Type B pancreatic cell (in vitro differentiated cells): ENCODE results near the gene TBKBP1. TPM values are rescaled to one million over a fixed set of nuclear protein-coding genes. Genes with fewer than 3 reads are reported as not detected.

Experiments
- DNase-seq: peaks from one replicate; pipeline ENCODE4 v3.0.0; 2021; ENCODE audit warnings: mixed read lengths; ENCODE audit not compliant: unreplicated experiment; ENCODE audit errors: extremely low spot score
- H3K27ac Mint-ChIP-seq: 2 replicates; pipeline ENCODE4 v1.8.0; 2021; ENCODE audit warnings: mild to moderate bottlenecking, mixed read lengths
- H3K27me3 Mint-ChIP-seq: 2 replicates; pipeline ENCODE4 v1.8.0; 2021; ENCODE audit warnings: mixed read lengths
- H3K36me3 Mint-ChIP-seq: 2 replicates; pipeline ENCODE4 v1.8.0; 2021; ENCODE audit warnings: mixed read lengths
- H3K4me1 Mint-ChIP-seq: one replicate; pipeline ENCODE4 v1.8.0; 2021; ENCODE audit warnings: mixed read lengths; ENCODE audit not compliant: unreplicated experiment
- H3K4me3 Mint-ChIP-seq: 2 replicates; pipeline ENCODE4 v1.8.0; 2021; ENCODE audit warnings: mild to moderate bottlenecking, mixed read lengths
- H3K9me3 Mint-ChIP-seq: 2 replicates; pipeline ENCODE4 v1.8.0; 2021; ENCODE audit warnings: mixed read lengths
- total RNA-seq: library from RNA; stranded (reverse); gene quantifications from 2 replicates; pipeline ENCODE4 v1.2.1, GENCODE V29; 2021; ENCODE audit warnings: low replicate concordance
- TF ChIP-seq, protein P1 (sequence below): fragments of 200-600 bp; sonication (generic); conservative IDR thresholded peaks from 2 replicates; pipeline ENCODE4 v1.5.0; 2021; ENCODE audit warnings: antibody characterized with exemption, mild to moderate bottlenecking

The TBKBP1 gene
- total RNA-seq, 1 donor from 2014 or later, result 19.7 TPM

DNA sequence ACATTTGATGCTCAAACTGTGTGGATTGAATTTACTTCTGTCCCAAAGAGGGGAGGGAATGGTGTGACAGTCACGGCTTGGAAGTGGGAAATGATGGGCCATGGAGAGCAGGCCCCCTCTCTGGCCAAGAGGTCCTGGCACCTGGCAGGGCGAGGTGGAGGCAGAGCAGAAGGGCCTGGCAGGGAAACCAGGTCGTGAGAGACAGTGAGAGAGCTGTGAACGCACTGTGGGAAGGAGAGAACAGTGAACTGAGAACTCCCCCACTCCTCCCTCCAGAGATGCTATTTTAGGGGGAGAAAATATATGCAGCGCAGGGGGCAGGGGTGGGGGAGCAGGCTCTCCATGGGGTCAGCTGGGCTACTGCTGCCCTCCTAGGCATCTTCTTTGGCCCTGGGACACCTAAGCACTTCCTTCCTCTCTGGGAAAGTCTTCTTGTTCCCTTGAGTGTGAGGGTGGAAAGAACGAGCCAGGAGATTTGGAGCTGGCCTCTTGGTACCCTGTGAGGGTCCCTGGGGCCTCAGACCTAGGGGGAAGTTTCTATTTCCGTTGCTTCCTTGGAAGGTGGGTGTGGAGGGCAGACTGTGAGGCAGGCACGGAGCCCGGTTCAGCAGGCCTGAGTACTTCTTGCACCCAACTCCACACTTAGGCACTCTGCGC lies 21.8 kb downstream of the TBKBP1 start:
- H3K4me1 Mint-ChIP-seq, result peaks cover 12% of the 10 kb centered on the region
- no peaks in the 10 kb centered on the region for H3K36me3 Mint-ChIP-seq
- H3K4me3 Mint-ChIP-seq, result no peak overlapping the region
- no peaks in the 10 kb centered on the region for H3K9me3 Mint-ChIP-seq
- no peak for DNase-seq
- peaks cover 80% of the 10 kb centered on the region for H3K27me3 Mint-ChIP-seq
- no peak overlapping the region for H3K27ac Mint-ChIP-seq
- TF ChIP-seq, protein P1, sequence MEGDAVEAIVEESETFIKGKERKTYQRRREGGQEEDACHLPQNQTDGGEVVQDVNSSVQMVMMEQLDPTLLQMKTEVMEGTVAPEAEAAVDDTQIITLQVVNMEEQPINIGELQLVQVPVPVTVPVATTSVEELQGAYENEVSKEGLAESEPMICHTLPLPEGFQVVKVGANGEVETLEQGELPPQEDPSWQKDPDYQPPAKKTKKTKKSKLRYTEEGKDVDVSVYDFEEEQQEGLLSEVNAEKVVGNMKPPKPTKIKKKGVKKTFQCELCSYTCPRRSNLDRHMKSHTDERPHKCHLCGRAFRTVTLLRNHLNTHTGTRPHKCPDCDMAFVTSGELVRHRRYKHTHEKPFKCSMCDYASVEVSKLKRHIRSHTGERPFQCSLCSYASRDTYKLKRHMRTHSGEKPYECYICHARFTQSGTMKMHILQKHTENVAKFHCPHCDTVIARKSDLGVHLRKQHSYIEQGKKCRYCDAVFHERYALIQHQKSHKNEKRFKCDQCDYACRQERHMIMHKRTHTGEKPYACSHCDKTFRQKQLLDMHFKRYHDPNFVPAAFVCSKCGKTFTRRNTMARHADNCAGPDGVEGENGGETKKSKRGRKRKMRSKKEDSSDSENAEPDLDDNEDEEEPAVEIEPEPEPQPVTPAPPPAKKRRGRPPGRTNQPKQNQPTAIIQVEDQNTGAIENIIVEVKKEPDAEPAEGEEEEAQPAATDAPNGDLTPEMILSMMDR, result no peak

DNA sequence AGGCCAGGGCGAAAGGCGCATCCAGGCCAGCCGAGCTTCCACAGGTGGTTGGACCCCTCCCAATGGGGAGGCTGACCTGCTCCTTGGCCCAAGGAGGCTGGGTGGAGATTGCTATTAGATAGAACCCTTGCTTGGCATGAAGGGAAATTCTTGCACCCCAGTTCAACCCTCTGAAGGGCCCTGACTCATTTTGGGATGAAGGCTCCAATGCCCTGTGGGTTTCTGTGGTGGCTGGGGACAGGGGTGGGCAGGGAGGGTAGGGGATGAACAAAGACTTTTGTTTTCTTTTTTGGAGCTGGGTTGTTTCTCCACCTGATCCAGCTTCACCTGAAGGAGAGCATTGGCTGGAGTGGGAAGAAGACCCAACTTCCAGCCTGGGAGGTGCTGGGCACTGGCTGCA lies 22.4 kb downstream of the TBKBP1 start:
- Mint-ChIP-seq H3K27ac (no peak overlapping the region), H3K36me3 (no peaks in the 10 kb centered on the region), H3K4me3 (no peak overlapping the region), H3K9me3 (no peaks in the 10 kb centered on the region), H3K4me1 (peaks cover 12% of the 10 kb centered on the region), H3K27me3 (peaks cover 84% of the 10 kb centered on the region)
- TF ChIP-seq, protein P1, result no peak
- DNase-seq, result no peak

DNA sequence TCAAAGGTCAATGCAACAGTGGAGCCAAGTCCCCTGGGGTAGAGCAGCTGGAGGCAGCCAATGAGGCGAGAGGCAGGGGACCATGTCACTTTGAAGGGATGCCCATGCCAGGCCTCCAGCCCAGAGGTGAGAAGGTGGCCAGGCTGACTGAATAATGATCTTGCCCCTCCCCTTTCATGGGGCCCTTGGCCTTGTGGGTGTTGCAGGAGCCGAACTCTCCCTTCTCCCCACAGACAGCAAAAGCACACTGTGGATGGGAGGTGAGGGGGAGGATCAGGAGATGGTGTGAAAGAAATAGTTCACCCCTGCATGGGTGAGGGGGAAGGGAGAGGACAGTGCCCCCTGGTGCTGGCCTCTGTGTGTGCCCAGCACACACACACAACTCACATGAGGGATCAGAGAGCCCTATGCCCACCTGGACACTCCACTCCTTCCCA lies 23.3 kb downstream of the TBKBP1 start:
- H3K36me3 Mint-ChIP-seq, result no peaks in the 10 kb centered on the region
- no peak overlapping the region for H3K4me3 Mint-ChIP-seq
- H3K27me3 Mint-ChIP-seq, result peaks cover 91% of the 10 kb centered on the region
- no peak overlapping the region for H3K27ac Mint-ChIP-seq
- peaks cover 12% of the 10 kb centered on the region for H3K4me1 Mint-ChIP-seq
- H3K9me3 Mint-ChIP-seq, result no peaks in the 10 kb centered on the region
- TF ChIP-seq, protein P1, result peak; percentile 50
- no peak for DNase-seq

DNA sequence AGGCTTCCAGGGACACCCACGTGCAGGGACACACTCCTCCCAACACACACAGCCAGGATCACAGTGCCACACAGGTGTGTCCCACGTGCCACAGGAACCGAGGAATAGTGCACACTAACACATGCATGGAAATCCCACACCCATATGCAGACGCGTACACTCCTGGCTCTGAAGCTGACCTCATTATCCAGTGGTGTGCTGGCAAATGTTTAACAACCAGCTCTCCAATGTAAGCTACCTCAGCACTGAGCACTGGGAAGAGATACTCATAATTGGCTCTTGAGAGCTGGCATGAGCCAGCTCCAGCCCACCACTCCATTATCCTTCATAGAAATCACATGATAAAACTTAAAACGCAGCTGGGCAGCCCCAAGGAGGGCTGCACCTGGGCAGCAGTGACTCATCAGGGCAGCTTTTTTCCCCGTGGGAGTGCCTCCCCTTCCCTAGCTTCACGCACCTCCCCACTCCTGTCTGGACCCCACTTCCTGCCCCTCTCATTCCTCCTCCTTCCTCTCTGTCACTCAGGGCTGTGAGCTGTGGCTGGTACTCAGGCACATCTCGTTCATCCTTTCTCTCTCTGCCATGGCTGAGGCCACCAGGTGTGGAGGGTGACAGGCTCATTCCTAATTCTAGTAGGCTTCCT lies 24.1 kb downstream of the TBKBP1 start:
- Mint-ChIP-seq H3K4me1 (peaks cover 12% of the 10 kb centered on the region), H3K27ac (peak overlapping the region; percentile 57), H3K36me3 (no peaks in the 10 kb centered on the region), H3K27me3 (peaks cover 92% of the 10 kb centered on the region), H3K9me3 (no peaks in the 10 kb centered on the region), H3K4me3 (no peak overlapping the region)
- no peak for DNase-seq
- TF ChIP-seq, protein P1, result no peak

DNA sequence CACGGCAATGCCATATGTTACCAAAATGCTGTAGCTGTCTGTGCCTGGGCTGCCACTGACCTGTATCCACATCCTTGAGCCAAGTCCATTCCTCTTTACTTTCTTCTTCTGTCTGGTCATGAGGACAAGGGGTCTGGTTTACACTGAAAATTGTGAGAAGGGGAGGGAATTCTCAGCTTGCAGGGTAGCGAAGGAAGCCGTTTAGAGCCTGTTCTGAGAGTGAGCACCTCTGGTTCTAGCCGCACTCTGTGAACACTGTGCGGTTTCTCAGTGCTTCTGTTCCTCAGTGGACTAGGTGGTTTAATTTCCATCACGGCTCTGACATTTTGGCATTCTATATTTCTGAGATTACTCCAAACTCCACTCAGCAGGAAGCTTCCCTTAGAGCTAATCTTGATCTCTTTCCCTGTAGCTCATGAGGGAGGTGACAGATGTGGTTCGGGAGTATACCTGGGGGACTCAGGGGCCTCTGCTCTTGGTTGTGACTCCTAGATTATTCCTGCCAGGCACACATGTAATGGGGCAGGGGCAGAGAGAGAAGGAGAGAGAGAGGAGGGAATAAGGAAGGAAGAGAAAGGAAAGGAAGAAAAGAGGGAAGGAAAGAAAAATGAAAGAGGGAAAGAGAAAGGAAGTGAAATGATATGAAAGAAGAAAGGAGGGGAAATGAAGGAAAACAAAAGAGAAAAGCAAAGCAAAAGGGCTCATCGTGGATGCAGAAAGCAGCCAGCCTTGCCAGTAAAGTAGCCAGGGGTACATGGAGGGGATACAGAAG lies 24.9 kb downstream of the TBKBP1 start:
- Mint-ChIP-seq H3K4me1 (peaks cover 12% of the 10 kb centered on the region), H3K9me3 (no peaks in the 10 kb centered on the region), H3K36me3 (no peaks in the 10 kb centered on the region), H3K27me3 (peaks cover 91% of the 10 kb centered on the region), H3K4me3 (no peak overlapping the region), H3K27ac (no peak overlapping the region)
- TF ChIP-seq, protein P1, result no peak
- DNase-seq, result no peak
